Brain microvascular endothelial cell (primary cell): ENCODE results near the gene KIF13A.
"Not testable (repeated sequence)": the region's sequence is repeated elsewhere in the genome, so short reads cannot be mapped to it uniquely, and the experiment has no call there.

ENCODE experiments used
- DNase-seq: peaks from one replicate; pipeline ENCODE4 v3.0.0-alpha.2; 2020
- H3K27ac ChIP-seq: fragments of 250-450 bp; sonication (Bioruptor Pico); 2 replicates; pipeline ENCODE4 v1.5.1; 2020; ENCODE audit warnings: mild to moderate bottlenecking, moderate library complexity
- H3K27me3 ChIP-seq: fragments of 250-450 bp; sonication (Bioruptor Pico); replicated peaks from 2 replicates; pipeline ENCODE4 v1.5.1; 2020; ENCODE audit warnings: mild to moderate bottlenecking
- H3K36me3 ChIP-seq: fragments of 250-450 bp; sonication (Bioruptor Pico); replicated peaks from 2 replicates; pipeline ENCODE4 v1.5.1; 2020; ENCODE audit warnings: mild to moderate bottlenecking
- H3K4me3 ChIP-seq: 2 replicates; pipeline ENCODE4 v1.5.1; 2011; ENCODE audit warnings: low read depth, mild to moderate bottlenecking, control low read depth, low read length, moderate library complexity
- in situ Hi-C: cut with HindIII; loops from 2 replicates; pipeline ENCODE4 v1.10.0; 2017; ENCODE audit warnings: low sequenced_read_pairs, low pct_ligation_motif_present
- TF ChIP-seq, protein P1 (sequence below): IDR thresholded peaks from 2 replicates; pipeline ENCODE4 v1.5.1; 2011; ENCODE audit warnings: low read depth, mild to moderate bottlenecking, moderate library complexity, low read length, control low read depth, inconsistent platforms; ENCODE audit errors: missing control alignments

Gene KIF13A

DNA sequence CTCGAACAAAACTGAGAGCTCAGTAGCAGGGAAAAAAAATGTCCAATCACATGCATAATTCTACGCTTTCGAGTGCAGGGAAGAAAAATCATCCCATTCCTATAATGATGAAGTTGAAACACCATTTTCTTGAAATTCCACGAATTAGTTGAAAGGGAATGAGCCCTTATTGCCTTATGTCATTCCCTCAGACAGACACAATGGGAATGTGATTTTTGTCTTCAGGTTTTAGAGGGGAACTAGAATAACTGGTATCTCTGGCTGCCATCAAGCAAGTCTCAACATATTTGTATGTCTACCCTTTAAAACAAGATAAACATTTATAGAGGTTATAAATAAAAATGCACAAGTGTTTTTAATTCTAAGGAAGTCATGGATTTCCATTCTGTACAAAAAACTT lies 87.9 kb downstream of the KIF13A start:
- TF ChIP-seq, protein P1, sequence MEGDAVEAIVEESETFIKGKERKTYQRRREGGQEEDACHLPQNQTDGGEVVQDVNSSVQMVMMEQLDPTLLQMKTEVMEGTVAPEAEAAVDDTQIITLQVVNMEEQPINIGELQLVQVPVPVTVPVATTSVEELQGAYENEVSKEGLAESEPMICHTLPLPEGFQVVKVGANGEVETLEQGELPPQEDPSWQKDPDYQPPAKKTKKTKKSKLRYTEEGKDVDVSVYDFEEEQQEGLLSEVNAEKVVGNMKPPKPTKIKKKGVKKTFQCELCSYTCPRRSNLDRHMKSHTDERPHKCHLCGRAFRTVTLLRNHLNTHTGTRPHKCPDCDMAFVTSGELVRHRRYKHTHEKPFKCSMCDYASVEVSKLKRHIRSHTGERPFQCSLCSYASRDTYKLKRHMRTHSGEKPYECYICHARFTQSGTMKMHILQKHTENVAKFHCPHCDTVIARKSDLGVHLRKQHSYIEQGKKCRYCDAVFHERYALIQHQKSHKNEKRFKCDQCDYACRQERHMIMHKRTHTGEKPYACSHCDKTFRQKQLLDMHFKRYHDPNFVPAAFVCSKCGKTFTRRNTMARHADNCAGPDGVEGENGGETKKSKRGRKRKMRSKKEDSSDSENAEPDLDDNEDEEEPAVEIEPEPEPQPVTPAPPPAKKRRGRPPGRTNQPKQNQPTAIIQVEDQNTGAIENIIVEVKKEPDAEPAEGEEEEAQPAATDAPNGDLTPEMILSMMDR = no peak
- Histone ChIP-seq H3K36me3 (peaks cover 4% of the 10 kb centered on the region), H3K27ac (no peak overlapping the region), H3K27me3 (no peaks in the 10 kb centered on the region), H3K4me3 (no peak overlapping the region)
- DNase-seq = no peak
- in situ Hi-C loops = no loop called here

DNA sequence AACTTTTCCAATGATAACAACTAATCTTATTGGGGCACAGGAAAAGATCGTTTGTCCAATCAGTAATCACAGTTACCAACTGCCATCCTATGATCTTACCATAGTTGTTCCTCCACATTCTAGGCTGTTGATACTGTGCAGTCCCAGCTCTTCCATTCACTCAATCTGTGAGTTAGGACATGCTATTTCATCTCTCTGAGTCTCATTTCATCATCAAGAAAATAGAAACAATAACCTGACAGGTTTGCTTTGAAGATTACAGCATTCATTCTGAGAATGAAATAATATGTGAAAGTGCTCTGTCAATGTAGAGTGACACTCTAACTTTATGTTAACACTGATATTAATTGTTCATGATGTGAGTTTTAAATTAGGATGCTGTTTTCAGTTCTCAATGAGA lies 89.8 kb downstream of the KIF13A start:
- TF ChIP-seq, protein P1 = no peak
- H3K27me3 ChIP-seq = no peaks in the 10 kb centered on the region
- H3K4me3 ChIP-seq = no peak overlapping the region
- DNase-seq = no peak
- H3K36me3 ChIP-seq = peaks cover 5% of the 10 kb centered on the region
- in situ Hi-C loops = no loop called here
- H3K27ac ChIP-seq = no peak overlapping the region

DNA sequence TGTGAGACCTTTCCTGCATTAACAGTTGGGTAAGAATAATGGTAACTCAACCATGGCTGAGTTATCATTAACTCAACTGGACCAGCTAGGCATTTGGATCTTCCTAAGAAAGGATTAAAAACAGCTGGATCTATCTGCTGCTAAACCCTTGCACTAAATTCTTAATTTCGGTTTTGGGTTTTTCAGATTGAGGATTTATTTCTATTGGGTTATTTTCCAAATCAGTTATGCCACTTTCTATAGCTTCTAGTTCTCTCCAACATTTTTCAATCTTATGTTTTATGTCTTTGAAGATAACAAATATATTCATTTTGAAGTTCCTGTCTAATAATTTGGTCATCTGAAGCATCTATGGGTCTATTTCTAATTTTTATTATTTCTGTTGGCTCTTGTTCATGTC lies 92.5 kb downstream of the KIF13A start:
- Histone ChIP-seq H3K27ac (no peak overlapping the region), H3K36me3 (peaks cover 5% of the 10 kb centered on the region), H3K27me3 (no peaks in the 10 kb centered on the region), H3K4me3 (no peak overlapping the region)
- in situ Hi-C loops = no loop called here
- no peak for DNase-seq
- TF ChIP-seq, protein P1 = no peak

DNA sequence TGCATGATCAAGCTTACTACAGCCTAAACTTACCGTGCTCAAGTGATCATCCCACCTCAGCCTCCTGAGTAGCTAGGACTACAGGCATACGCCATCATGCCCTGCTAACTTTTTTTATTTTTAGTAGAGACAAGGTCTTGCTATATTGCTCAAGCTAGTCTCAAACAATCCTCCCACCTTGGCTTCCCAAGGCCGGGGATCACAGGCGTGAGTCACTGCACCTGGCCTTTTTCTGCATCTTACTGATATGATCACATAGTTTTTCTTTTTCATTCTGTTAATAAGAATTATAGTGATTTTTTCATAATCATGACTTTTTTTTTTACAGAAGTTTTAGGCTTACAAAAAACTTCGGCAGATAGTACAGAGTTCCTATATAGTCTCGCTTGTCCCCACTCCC lies 93.2 kb downstream of the KIF13A start:
- Histone ChIP-seq H3K27ac (no peak overlapping the region), H3K27me3 (no peaks in the 10 kb centered on the region), H3K36me3 (peaks cover 5% of the 10 kb centered on the region), H3K4me3 (no peak overlapping the region)
- TF ChIP-seq, protein P1 = no peak
- in situ Hi-C loops = no loop called here
- DNase-seq = no peak

DNA sequence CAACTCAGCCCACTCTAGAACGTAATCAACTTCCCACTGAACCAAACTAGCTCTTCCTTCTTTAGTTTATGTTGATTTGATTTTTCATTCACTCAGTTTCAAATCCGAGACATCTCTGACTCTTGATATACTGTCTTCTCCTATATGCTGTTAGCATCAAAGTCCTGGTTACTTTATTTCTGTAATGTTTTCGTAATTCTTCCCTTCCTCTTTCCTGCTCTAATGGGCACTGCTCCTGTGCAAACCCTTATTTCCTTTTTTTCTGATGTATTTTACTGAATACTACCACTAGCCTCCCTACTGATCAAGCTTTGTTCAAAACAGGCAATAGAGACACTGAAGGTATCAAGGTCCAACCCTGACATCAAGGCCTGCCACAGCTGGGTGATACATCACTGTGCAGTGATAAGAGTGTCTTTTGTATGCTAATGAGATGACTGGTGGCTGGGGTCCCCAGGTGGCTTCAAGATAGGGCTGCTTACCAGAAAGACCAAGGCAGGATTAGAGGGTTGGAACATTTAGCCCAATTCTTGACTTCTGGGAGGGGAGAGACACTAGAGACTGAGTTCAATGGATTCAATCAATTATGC lies 95.2 kb downstream of the KIF13A start:
- no peak overlapping the region for H3K27ac ChIP-seq
- TF ChIP-seq, protein P1 = no peak
- in situ Hi-C loops = no loop called here

DNA sequence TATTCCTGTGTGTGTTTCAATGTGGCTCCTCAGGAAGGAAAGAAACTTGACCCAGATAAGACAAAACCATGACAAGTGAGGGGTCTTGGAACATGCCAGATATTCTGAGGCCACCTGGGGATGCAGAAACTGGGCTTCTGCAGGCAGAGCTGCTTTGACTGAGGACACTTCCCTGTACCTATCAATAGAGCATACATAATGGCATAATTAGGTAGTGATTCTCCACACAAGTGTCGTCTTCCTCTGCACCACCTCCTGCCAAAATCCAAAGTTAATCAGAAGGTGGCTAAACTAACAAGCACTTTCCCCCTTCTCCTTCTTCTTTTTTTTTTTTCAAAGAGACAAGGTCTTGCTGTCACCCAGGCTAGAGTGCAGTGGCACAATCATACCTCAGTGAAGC lies 97.1 kb downstream of the KIF13A start:
- TF ChIP-seq, protein P1 = no peak

More for the DNA sequence above, 95.2 kb downstream of the KIF13A start:
- DNase-seq = no peak
- no peak overlapping the region for H3K4me3 ChIP-seq
- H3K36me3 ChIP-seq = peaks cover 5% of the 10 kb centered on the region
- no peaks in the 10 kb centered on the region for H3K27me3 ChIP-seq

DNA sequence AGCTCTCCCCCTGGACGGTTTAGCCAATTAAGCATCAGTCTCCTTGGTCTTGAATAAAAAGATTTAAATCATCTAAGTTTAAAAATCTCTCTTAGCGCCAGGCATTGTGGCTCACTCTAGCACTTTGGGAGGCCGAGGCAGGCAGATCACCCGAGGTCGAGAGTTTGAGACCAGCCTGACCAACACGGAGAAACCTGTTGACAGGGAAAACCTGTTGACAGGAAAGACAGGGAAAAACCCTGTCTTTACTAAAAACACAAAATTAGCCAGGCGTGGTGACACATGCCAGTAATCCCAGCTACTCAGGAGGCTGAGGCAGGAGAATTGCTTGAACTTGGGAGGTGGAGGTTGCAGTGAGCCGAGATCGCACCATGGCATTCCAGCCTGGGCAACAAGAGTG lies 97.7 kb downstream of the KIF13A start:
- H3K27ac ChIP-seq, H3K36me3 ChIP-seq, DNase-seq, H3K4me3 ChIP-seq, H3K27me3 ChIP-seq, in situ Hi-C loops: not testable (repeated sequence)

More for the DNA sequence above, 97.1 kb downstream of the KIF13A start:
- DNase-seq = no peak
- in situ Hi-C loops = no loop called here
- Histone ChIP-seq H3K4me3 (no peak overlapping the region), H3K27me3 (no peaks in the 10 kb centered on the region), H3K27ac (no peak overlapping the region), H3K36me3 (peaks cover 5% of the 10 kb centered on the region)
